HEK293 (cell line): ENCODE measurements around the gene ALDH9A1.

Source experiments
- OSR2 ChIP-seq: fragments of 450-650 bp; formaldehyde crosslinking; IDR thresholded peaks from 2 replicates; pipeline ENCODE4 v1.5.1; 2016; ENCODE audit warnings: missing biosample characterization, missing genetic modification characterization
- RBAK ChIP-seq: fragments of 450-650 bp; formaldehyde crosslinking; IDR thresholded peaks from 2 replicates; pipeline ENCODE4 v1.5.1; 2016; ENCODE audit warnings: missing biosample characterization, missing genetic modification characterization
- REST ChIP-seq: fragments of 450-650 bp; formaldehyde crosslinking; IDR thresholded peaks from 2 replicates; pipeline ENCODE4 v1.5.1; 2016; ENCODE audit warnings: missing biosample characterization, missing genetic modification characterization
- TCF7L2 ChIP-seq: IDR thresholded peaks from 2 replicates; pipeline ENCODE4 v1.6.1; 2011; ENCODE audit warnings: low read depth, mild to moderate bottlenecking, inconsistent platforms, low read length, moderate library complexity, borderline replicate concordance
- ZEB2 ChIP-seq: fragments of 450-650 bp; formaldehyde crosslinking; IDR thresholded peaks from 2 replicates; pipeline ENCODE4 v1.5.1; 2016; ENCODE audit warnings: missing biosample characterization, missing genetic modification characterization
- ZNF302 ChIP-seq: fragments of 450-650 bp; formaldehyde crosslinking; IDR thresholded peaks from 2 replicates; pipeline ENCODE4 v1.5.1; 2016; ENCODE audit warnings: missing biosample characterization, missing genetic modification characterization, low read depth
- ZNF426 ChIP-seq: fragments of 450-650 bp; formaldehyde crosslinking; IDR thresholded peaks from 2 replicates; pipeline ENCODE4 v1.5.1; 2017; ENCODE audit warnings: missing biosample characterization, missing genetic modification characterization, mild to moderate bottlenecking, inconsistent platforms, moderate library complexity
- ZNF530 ChIP-seq: fragments of 450-650 bp; formaldehyde crosslinking; IDR thresholded peaks from 2 replicates; pipeline ENCODE4 v1.5.1; 2016; ENCODE audit warnings: low read depth, missing biosample characterization, missing genetic modification characterization
- ZNF843 ChIP-seq: fragments of 450-650 bp; formaldehyde crosslinking; IDR thresholded peaks from 2 replicates; pipeline ENCODE4 v1.5.1; 2016; ENCODE audit warnings: missing biosample characterization, missing genetic modification characterization
- ZSCAN23 ChIP-seq: fragments of 450-650 bp; formaldehyde crosslinking; IDR thresholded peaks from 2 replicates; pipeline ENCODE4 v1.5.1; 2016; ENCODE audit warnings: missing biosample characterization, missing genetic modification characterization
- TF ChIP-seq, protein P1 (sequence below): fragments of 450-650 bp; formaldehyde crosslinking; IDR thresholded peaks from 2 replicates; pipeline ENCODE4 v1.5.1; 2016; ENCODE audit warnings: missing biosample characterization, missing genetic modification characterization

DNA sequence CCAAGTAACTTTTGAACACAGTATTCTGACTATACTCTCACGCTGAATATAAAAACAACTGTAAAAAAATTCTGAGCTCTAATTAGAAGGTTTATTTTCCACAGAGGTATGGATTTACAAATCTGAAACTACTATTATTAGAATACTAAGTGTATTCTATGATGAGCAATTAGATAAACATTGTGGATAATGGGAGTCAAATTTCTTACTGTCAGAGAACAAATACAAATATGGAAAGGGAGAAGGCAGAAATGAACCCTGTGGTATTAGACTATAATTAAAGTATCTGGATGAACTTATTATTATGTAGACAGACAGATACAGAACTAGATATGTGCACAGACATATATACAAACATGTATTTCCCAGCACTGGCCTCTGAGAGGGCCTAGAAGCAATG, 22.6 kb downstream of the ALDH9A1 start:
- TF ChIP-seq RBAK: no peak
- TF ChIP-seq, protein P1, sequence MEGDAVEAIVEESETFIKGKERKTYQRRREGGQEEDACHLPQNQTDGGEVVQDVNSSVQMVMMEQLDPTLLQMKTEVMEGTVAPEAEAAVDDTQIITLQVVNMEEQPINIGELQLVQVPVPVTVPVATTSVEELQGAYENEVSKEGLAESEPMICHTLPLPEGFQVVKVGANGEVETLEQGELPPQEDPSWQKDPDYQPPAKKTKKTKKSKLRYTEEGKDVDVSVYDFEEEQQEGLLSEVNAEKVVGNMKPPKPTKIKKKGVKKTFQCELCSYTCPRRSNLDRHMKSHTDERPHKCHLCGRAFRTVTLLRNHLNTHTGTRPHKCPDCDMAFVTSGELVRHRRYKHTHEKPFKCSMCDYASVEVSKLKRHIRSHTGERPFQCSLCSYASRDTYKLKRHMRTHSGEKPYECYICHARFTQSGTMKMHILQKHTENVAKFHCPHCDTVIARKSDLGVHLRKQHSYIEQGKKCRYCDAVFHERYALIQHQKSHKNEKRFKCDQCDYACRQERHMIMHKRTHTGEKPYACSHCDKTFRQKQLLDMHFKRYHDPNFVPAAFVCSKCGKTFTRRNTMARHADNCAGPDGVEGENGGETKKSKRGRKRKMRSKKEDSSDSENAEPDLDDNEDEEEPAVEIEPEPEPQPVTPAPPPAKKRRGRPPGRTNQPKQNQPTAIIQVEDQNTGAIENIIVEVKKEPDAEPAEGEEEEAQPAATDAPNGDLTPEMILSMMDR (tag by site-specific recombination): no peak
- no peak for TF ChIP-seq OSR2 (tag by site-specific recombination)
- no peak for TF ChIP-seq ZNF843 (tag by site-specific recombination)
- TF ChIP-seq ZNF426 (tag by site-specific recombination): no peak
- TF ChIP-seq TCF7L2: no peak
- TF ChIP-seq ZNF302 (tag by site-specific recombination): no peak
- no peak for TF ChIP-seq ZEB2 (tag by site-specific recombination)
- no peak for TF ChIP-seq ZNF530 (tag by site-specific recombination)
- TF ChIP-seq REST (tag by site-specific recombination): no peak
- TF ChIP-seq ZSCAN23 (tag by site-specific recombination): no peak
